ENCODE measurements around the gene NACA2. TPM values are rescaled to one million over a fixed set of nuclear protein-coding genes. Genes with fewer than 3 reads are reported as not detected.

NACA2 gene
- total RNA-seq, 1 experiment from 2014 or later = not detected

- no peak overlapping the region for H2AFZ ChIP-seq (ENCODE audit: low read length)
- no peak overlapping the region for H3T11ph ChIP-seq (ENCODE audit: low read length)
- no peak overlapping the region for H2BK15ac ChIP-seq (ENCODE audit: low read depth, low read length)
- H3K79me1 ChIP-seq (ENCODE audit: insufficient read depth, low read depth, low read length, poor library complexity, severe bottlenecking) = no peaks in the 10 kb centered on the region
- no peaks in the 10 kb centered on the region for H3K9me3 Mint-ChIP-seq
- no peak overlapping the region for H3K18ac ChIP-seq (ENCODE audit: insufficient read length, low read depth, low read length)
- H3K27ac ChIP-seq (ENCODE audit: insufficient read length, low read depth, low read length) = no peak overlapping the region
- H3K27ac Mint-ChIP-seq = no peak overlapping the region
- no peaks in the 10 kb centered on the region for H3K36me3 Mint-ChIP-seq (ENCODE audit: insufficient read depth in 1 of 3, low read depth in 3 of 3)
- H3K79me2 ChIP-seq (ENCODE audit: insufficient read depth, low read length) = no peaks in the 10 kb centered on the region
- H2BK120ac ChIP-seq (ENCODE audit: low read depth, low read length, poor library complexity, severe bottlenecking) = no peak overlapping the region
- no peak overlapping the region for H3K56ac ChIP-seq (ENCODE audit: insufficient read length, low read depth, low read length)
- no peak overlapping the region for H3K4ac ChIP-seq (ENCODE audit: low read depth, low read length)
- no peak overlapping the region for H3K9ac ChIP-seq (ENCODE audit: extremely low read depth, insufficient read length, low read length)
- WGBS (ENCODE audit: extremely low coverage, insufficient read length, low lambda C conversion rate) = no CpG with 5 or more reads among the region's 4 CpGs
- no peak overlapping the region for H3K14ac ChIP-seq (ENCODE audit: insufficient read depth, low read length)
- no peak overlapping the region for H4K91ac ChIP-seq (ENCODE audit: insufficient read length, low read depth, low read length)
- no peak overlapping the region for H3K4me3 Mint-ChIP-seq
- no peak overlapping the region for H3K23ac ChIP-seq (ENCODE audit: insufficient read length, low read depth, low read length)
- no peaks in the 10 kb centered on the region for H3K27me3 ChIP-seq (ENCODE audit: insufficient read depth, low read length)
- no peak for DNase-seq
- H2BK5ac ChIP-seq (ENCODE audit: insufficient read length, low read length) = no peak overlapping the region
- TF ChIP-seq CTCF (conservative IDR thresholded peaks at IDR 0.05) = no peak
- no peak overlapping the region for H2BK20ac ChIP-seq (ENCODE audit: low read depth, low read length, poor library complexity, severe bottlenecking)
- H3K4me1 ChIP-seq (ENCODE audit: insufficient read depth, low read length) = no peaks in the 10 kb centered on the region
- no peak overlapping the region for H2BK12ac ChIP-seq (ENCODE audit: insufficient read length, low read depth, low read length)
- H3K9me3 ChIP-seq (ENCODE audit: control insufficient read depth, low read depth, low read length) = no peaks in the 10 kb centered on the region
- no peak overlapping the region for H4K8ac ChIP-seq (replicated peaks; ENCODE audit: insufficient read length, low read depth, low read length)
- no peaks in the 10 kb centered on the region for H3K4me1 Mint-ChIP-seq
- H3K23me2 ChIP-seq (ENCODE audit: insufficient read length, low read depth, low read length, poor library complexity, severe bottlenecking) = no peaks in the 10 kb centered on the region
- no peak overlapping the region for H4K5ac ChIP-seq (ENCODE audit: insufficient read length, low read depth, low read length)
- H2AK5ac ChIP-seq (ENCODE audit: insufficient read length, low read length) = no peak overlapping the region
- H3K4me2 ChIP-seq (ENCODE audit: insufficient read depth, insufficient read length, low read length) = no peak overlapping the region
- no peaks in the 10 kb centered on the region; the same call in 1 of the 2 replicates for H3K27me3 Mint-ChIP-seq (ENCODE audit: low read depth)
- no peaks in the 10 kb centered on the region for H4K20me1 ChIP-seq (ENCODE audit: control insufficient read depth, insufficient read depth, insufficient read length)
These were observed 3.0 kb downstream of the NACA2 start for GRCh38 chr17:61587807-61588660.
